Loucy (cell line): Measurements from ENCODE around the gene CHPF.

Experiments used
- H2AFZ ChIP-seq: fragments of 200-600 bp; sonication (generic); 2 replicates; pipeline ENCODE4 v1.6.0; 2016; ENCODE audit warnings: antibody characterized with exemption, mild to moderate bottlenecking, low read length, moderate library complexity
- H3F3A ChIP-seq: fragments of 200-600 bp; 2 replicates; pipeline ENCODE4 v1.6.0; 2016; ENCODE audit warnings: antibody characterized with exemption, low read depth, mild to moderate bottlenecking
- H3K27me3 ChIP-seq: fragments of 200-600 bp; sonication (generic); 2 replicates; pipeline ENCODE4 v1.6.1; 2014; ENCODE audit warnings: low read length, mild to moderate bottlenecking; ENCODE audit not compliant: insufficient read depth, poor library complexity, severe bottlenecking
- H3K36me3 ChIP-seq: fragments of 200-600 bp; sonication (generic); 2 replicates; pipeline ENCODE4 v1.6.1; 2016; ENCODE audit warnings: low read length; ENCODE audit not compliant: insufficient read depth
- H3K4me1 ChIP-seq: fragments of 200-600 bp; sonication (generic); 2 replicates; pipeline ENCODE4 v1.5.1; 2014; ENCODE audit warnings: low read length, mild to moderate bottlenecking; ENCODE audit not compliant: insufficient read depth, poor library complexity, severe bottlenecking
- H3K4me2 ChIP-seq: fragments of 200-600 bp; sonication (generic); 2 replicates; pipeline ENCODE4 v1.6.0; 2014; ENCODE audit warnings: antibody characterized with exemption, low read length, low read depth, mild to moderate bottlenecking; ENCODE audit not compliant: poor library complexity, severe bottlenecking
- H3K4me3 ChIP-seq: fragments of 200-600 bp; sonication (generic); 2 replicates; pipeline ENCODE4 v1.5.1; 2014; ENCODE audit warnings: low read length, mild to moderate bottlenecking, mixed read lengths; ENCODE audit not compliant: poor library complexity, severe bottlenecking
- H3K79me2 ChIP-seq: fragments of 200-600 bp; sonication (generic); 2 replicates; pipeline ENCODE4 v1.6.1; 2014; ENCODE audit warnings: low read length; ENCODE audit not compliant: insufficient read depth
- H3K9ac ChIP-seq: fragments of 200-600 bp; sonication (generic); 2 replicates; pipeline ENCODE4 v1.6.0; 2014; ENCODE audit warnings: mild to moderate bottlenecking, low read depth, low read length, moderate library complexity; ENCODE audit not compliant: poor library complexity, severe bottlenecking
- H3K9me2 ChIP-seq: fragments of 200-600 bp; sonication (generic); replicated peaks from 2 replicates; pipeline ENCODE4 v1.6.1; 2016; ENCODE audit warnings: low read depth, low read length, mixed read lengths
- H3K9me3 ChIP-seq: fragments of 200-600 bp; sonication (generic); 2 replicates; pipeline ENCODE4 v1.6.1; 2014; ENCODE audit warnings: mild to moderate bottlenecking, antibody characterized with exemption, low read length, low read depth; ENCODE audit not compliant: insufficient read depth
- H4K20me1 ChIP-seq: fragments of 200-600 bp; sonication (generic); 2 replicates; pipeline ENCODE4 v1.6.0; 2014; ENCODE audit warnings: antibody characterized with exemption, low read length, mild to moderate bottlenecking; ENCODE audit not compliant: insufficient read depth, poor library complexity, severe bottlenecking
- CTCF ChIP-seq: fragments of 200-600 bp; sonication (generic); conservative IDR thresholded peaks from 2 replicates; pipeline ENCODE4 v1.5.1; 2014; ENCODE audit warnings: mild to moderate bottlenecking, antibody characterized with exemption, low read length
- EZH2phosphoT487 ChIP-seq: fragments of 200-600 bp; IDR thresholded peaks from 2 replicates; pipeline ENCODE4 v1.6.1; 2018; ENCODE audit warnings: antibody characterized with exemption, mild to moderate bottlenecking, moderate library complexity, borderline replicate concordance

Gene CHPF

GRCh38 chr2:219498280-219499057 lies 45.1 kb downstream of the CHPF start, which contains the start of gene GMPPA:
TSS of gene GMPPA (plus strand) at chr2:219498891. CDS start at chr2:219499976, 1,085 bp downstream.
- no peaks in the 10 kb centered on the region for H4K20me1 ChIP-seq
- no peaks in the 10 kb centered on the region for H3K9me3 ChIP-seq
- H3K36me3 ChIP-seq: no peaks in the 10 kb centered on the region
- peak within 1 kb of the TSS; percentile 95 for H2AFZ ChIP-seq
- peak within 1 kb of the TSS; percentile 93 for H3K4me3 ChIP-seq
- peak within 1 kb of the TSS; percentile 93 for H3K9ac ChIP-seq
- no peaks in the 10 kb centered on the region for H3K27me3 ChIP-seq
- H3K9me2 ChIP-seq: no peaks in the 10 kb centered on the region
- peaks cover 24% of the 10 kb centered on the region for H3K4me1 ChIP-seq
- H3F3A ChIP-seq: no peaks in the 10 kb centered on the region
- TF ChIP-seq CTCF: no peak
- peak within 1 kb of the TSS; percentile 86 for H3K4me2 ChIP-seq
- peaks cover 10% of the 10 kb centered on the region; the same call in 1 of the 2 replicates for H3K79me2 ChIP-seq

- Histone ChIP-seq H2AFZ (peak overlapping the region; percentile 95), H3K4me2 (peak overlapping the region; percentile 86)
Measured at GRCh38 chr2:219497495-219498279, 45.9 kb downstream of the CHPF start.

GRCh38 chr2:219496825-219497494 lies 46.6 kb downstream of the CHPF start:
- H3K4me1 ChIP-seq: peaks cover 24% of the 10 kb centered on the region
- H3K36me3 ChIP-seq: no peaks in the 10 kb centered on the region
- H3K27me3 ChIP-seq: no peaks in the 10 kb centered on the region
- H3F3A ChIP-seq: no peaks in the 10 kb centered on the region
- no peak for TF ChIP-seq CTCF
- no peak for TF ChIP-seq EZH2phosphoT487
- H3K9ac ChIP-seq: no peak overlapping the region
- H4K20me1 ChIP-seq: no peaks in the 10 kb centered on the region
- no peak overlapping the region for H3K4me3 ChIP-seq
- H3K9me3 ChIP-seq: no peaks in the 10 kb centered on the region
- H2AFZ ChIP-seq: no peak overlapping the region
- no peak overlapping the region for H3K4me2 ChIP-seq
- H3K9me2 ChIP-seq: no peaks in the 10 kb centered on the region
- peaks cover 10% of the 10 kb centered on the region; the same call in 1 of the 2 replicates for H3K79me2 ChIP-seq

More at GRCh38 chr2:219497495-219498279, 45.9 kb downstream of the CHPF start:
- H3K36me3 ChIP-seq: no peaks in the 10 kb centered on the region
- no peaks in the 10 kb centered on the region for H3K9me2 ChIP-seq
- H3K9ac ChIP-seq: peak overlapping the region; percentile 93
- H3K4me3 ChIP-seq: peak overlapping the region; percentile 93
- TF ChIP-seq CTCF (no peak), EZH2phosphoT487 (no peak)
- no peaks in the 10 kb centered on the region for H3K9me3 ChIP-seq
- no peaks in the 10 kb centered on the region for H3F3A ChIP-seq
- H4K20me1 ChIP-seq: no peaks in the 10 kb centered on the region
- peaks cover 10% of the 10 kb centered on the region; the same call in 1 of the 2 replicates for H3K79me2 ChIP-seq
- H3K27me3 ChIP-seq: no peaks in the 10 kb centered on the region
- peaks cover 24% of the 10 kb centered on the region for H3K4me1 ChIP-seq
